Measurements from ENCODE around the gene BBX. TPM values are rescaled to one million over a fixed set of nuclear protein-coding genes. Genes with fewer than 3 reads are reported as not detected.

BBX gene
- total and polyA plus RNA-seq, 2 of the 4 experiments (the other 2 are of a cell fraction), result 13.6 to 107 TPM

DNA sequence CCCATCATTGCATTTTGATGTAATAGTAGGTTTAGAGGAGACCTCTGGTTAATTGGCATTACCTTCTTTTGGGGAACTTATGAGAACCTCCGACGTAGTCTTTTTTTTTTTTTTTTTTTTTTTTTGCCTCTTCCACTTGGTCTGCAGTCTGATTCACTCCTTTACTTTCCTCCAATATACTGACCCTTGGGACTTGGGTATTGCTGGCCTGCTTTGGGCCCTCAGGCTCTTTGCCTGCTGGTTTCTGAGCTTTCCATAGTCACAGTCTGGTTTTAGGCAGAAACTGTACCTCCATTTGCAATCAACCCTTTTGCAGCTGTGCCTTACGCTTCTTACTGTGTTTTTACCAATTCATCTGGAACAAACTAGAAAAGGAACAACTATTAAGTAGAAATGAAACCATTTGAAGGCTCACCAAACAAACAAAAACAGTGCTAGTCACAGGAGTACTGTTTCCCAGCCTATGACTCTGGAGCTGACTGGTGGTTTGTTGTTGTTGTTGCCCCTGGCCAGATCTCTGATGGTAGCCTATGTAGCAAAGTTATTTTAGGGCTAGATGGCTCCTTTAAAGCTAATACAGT lies 272.8 kb downstream of the BBX start:
- TF ChIP-seq MAFK (IDR thresholded peaks at IDR 0.05; ENCODE audit: low read depth, low read length) (no peak), CHD1 (IDR thresholded peaks at IDR 0.05; ENCODE audit: low read depth, low read length) (no peak)
- H2AK5ac ChIP-seq (ENCODE audit: low read depth, low read length), result no peak overlapping the region
- CTCF ChIA-PET, result interaction anchor here (0.6 kb wide), 2 partner anchors 40 to 148 kb away, joined by 3 to 4 read pairs; no protein-coding TSS in a partner anchor

More for the DNA sequence above, 272.8 kb downstream of the BBX start:
- no peak overlapping the region for H2BK20ac ChIP-seq (ENCODE audit: low read depth, low read length)
- H3K4me1 ChIP-seq (ENCODE audit: control insufficient read depth, insufficient read depth, low read length), result peaks cover 2% of the 10 kb centered on the region
- H4K91ac ChIP-seq (ENCODE audit: insufficient read depth, low read depth, low read length), result no peak overlapping the region
- dilution Hi-C loops (cut with HindIII; ENCODE audit: low sequenced_read_pairs, unreplicated experiment), result no loop called here
- H3K4me3 ChIP-seq (ENCODE audit: insufficient read depth, low read depth, low read length), result no peak overlapping the region
- H3K79me1 ChIP-seq (ENCODE audit: low read depth in 1 of 2, low read length in 2 of 2), result no peaks in the 10 kb centered on the region
- no peaks in the 10 kb centered on the region for H3K9me3 ChIP-seq (ENCODE audit: control insufficient read depth, insufficient read depth, low read length)
- no peak overlapping the region for H2BK120ac ChIP-seq (ENCODE audit: low read depth, low read length)
- H3K4me2 ChIP-seq (ENCODE audit: low read depth, low read length), result no peak overlapping the region
- no peak overlapping the region for H4K5ac ChIP-seq (ENCODE audit: low read depth, low read length)
- no peaks in the 10 kb centered on the region for H3K27me3 ChIP-seq (ENCODE audit: control insufficient read depth, insufficient read depth, low read length)
- POLR2A ChIA-PET (ENCODE audit: unreplicated experiment), result no interaction called here
- H3K9me1 ChIP-seq (ENCODE audit: insufficient read depth, low read length), result peaks cover under 1% of the 10 kb centered on the region; the same call in 1 of the 2 replicates
- no peak overlapping the region for H3K9ac ChIP-seq (ENCODE audit: low read depth, low read length)
- no TSS peak for BruUV-seq (replicated peaks)
- H3K18ac ChIP-seq (ENCODE audit: low read depth, low read length), result no peak overlapping the region
- H2AK9ac ChIP-seq (replicated peaks; ENCODE audit: low read depth, low read length, poor library complexity), result no peak overlapping the region
- in situ Hi-C loops (cut with MboI; ENCODE audit: low sequenced_read_pairs), result no loop called here
- H2AFZ ChIP-seq (replicated peaks; ENCODE audit: low read length, poor library complexity), result no peak overlapping the region
- no peak for DNase-seq
- no peak overlapping the region for H2BK15ac ChIP-seq (ENCODE audit: low read depth, low read length)
- H4K8ac ChIP-seq (ENCODE audit: low read depth in 2 of 2, low read length in 2 of 2), result no peak overlapping the region
- no peak overlapping the region for H3K56ac ChIP-seq (ENCODE audit: extremely low read depth, insufficient read depth, low read length)
- no peak overlapping the region for H3K14ac ChIP-seq (replicated peaks; ENCODE audit: low read depth, low read length)
- no peak overlapping the region for H2BK5ac ChIP-seq (ENCODE audit: low read depth, low read length, poor library complexity, severe bottlenecking)
- no peak overlapping the region for H3K27ac ChIP-seq (ENCODE audit: insufficient read depth, low read length)
- ATAC-seq (ENCODE audit: low read depth), result no peak
- WGBS, 2 experiments (ENCODE audit: extremely low coverage in 2 of 2, insufficient read length in 1 of 2), result no CpG with 5 or more reads among the region's 3 CpGs
- no peaks in the 10 kb centered on the region for H4K20me1 ChIP-seq (ENCODE audit: insufficient read depth, low read length)
- H3K36me3 ChIP-seq (ENCODE audit: control insufficient read depth, insufficient read depth, low read length), result peaks cover 16% of the 10 kb centered on the region
- intact Hi-C loops (cut with micrococcal nuclease), result no loop called here
- H3K23ac ChIP-seq (ENCODE audit: low read depth, low read length), result no peak overlapping the region
- no peak overlapping the region for H3K4ac ChIP-seq (ENCODE audit: low read depth, low read length)

All from IMR-90 (cell line).